PC-9 (cell line): Measurements from ENCODE around the gene STIMATE. TPM values are rescaled to one million over a fixed set of nuclear protein-coding genes. Genes with fewer than 3 reads are reported as not detected.

Experiments
- BruUV-seq: library from RNA; stranded (reverse); fragments of 400-500 nt; replicated peaks from 2 replicates; lab custom pipeline; 2021; lab: Mats Ljungman, UMichigan
- CTCF ChIA-PET: fragments of 300-600 bp; sonication (Branson Sonifier 250); formaldehyde crosslinking; loops from one replicate; lab custom pipeline; 2022; ENCODE audit warnings: antibody characterized with exemption; lab: Charles Lee
- POLR2A ChIA-PET: fragments of 300-600 bp; sonication (Branson Sonifier 250); formaldehyde crosslinking; loops from one replicate; lab custom pipeline; 2022; ENCODE audit warnings: antibody characterized with exemption; ENCODE audit not compliant: unreplicated experiment; lab: Charles Lee
- DNase-seq, 2 experiments: peaks; one replicate each; pipeline versions ENCODE4 v3.0.0 to v3.0.0-alpha.2; 2015 to 2022; ENCODE audit warnings: mixed read lengths in 1 of 2
- H2AFZ ChIP-seq: fragments of 200-600 bp; sonication (generic); 2 replicates; pipeline ENCODE4 v1.8.1; 2017; ENCODE audit warnings: antibody characterized with exemption
- H3F3A ChIP-seq: fragments of 200-600 bp; sonication (generic); 2 replicates; pipeline ENCODE4 v1.8.1; 2017; ENCODE audit warnings: antibody characterized with exemption, mild to moderate bottlenecking, low read depth; ENCODE audit not compliant: insufficient read depth
- H3K27ac ChIP-seq: fragments of 200-600 bp; sonication (generic); 2 replicates; pipeline ENCODE4 v1.6.1; 2016; ENCODE audit warnings: mixed run types
- H3K27me3 ChIP-seq: fragments of 200-600 bp; sonication (generic); 2 replicates; pipeline ENCODE4 v1.6.1; 2016; ENCODE audit warnings: low read depth, mixed run types; ENCODE audit not compliant: insufficient read depth
- H3K36me3 ChIP-seq: fragments of 200-600 bp; sonication (generic); 2 replicates; pipeline ENCODE4 v1.6.1; 2016; ENCODE audit warnings: low read depth, mixed run types
- H3K4me1 ChIP-seq: fragments of 200-600 bp; sonication (generic); replicated peaks from 2 replicates; pipeline ENCODE4 v1.6.1; 2016; ENCODE audit warnings: mixed run types; ENCODE audit not compliant: insufficient read depth
- H3K4me2 ChIP-seq: fragments of 200-600 bp; sonication (generic); 2 replicates; pipeline ENCODE4 v1.6.1; 2017; ENCODE audit warnings: mixed run types
- H3K4me3 ChIP-seq: fragments of 200-600 bp; sonication (generic); 2 replicates; pipeline ENCODE4 v1.6.1; 2016; ENCODE audit warnings: mixed run types
- H3K79me2 ChIP-seq: fragments of 200-600 bp; sonication (generic); 2 replicates; pipeline ENCODE4 v1.6.1; 2017; ENCODE audit warnings: low read depth, mixed run types
- H3K9me2 ChIP-seq: fragments of 200-600 bp; sonication (generic); 2 replicates; pipeline ENCODE4 v1.8.1; 2017; ENCODE audit warnings: mild to moderate bottlenecking; ENCODE audit not compliant: insufficient read depth
- H3K9me3 ChIP-seq: fragments of 200-600 bp; sonication (generic); 2 replicates; pipeline ENCODE4 v1.8.1; 2016; ENCODE audit warnings: low read depth; ENCODE audit not compliant: insufficient read depth
- H4K20me1 ChIP-seq: fragments of 200-600 bp; sonication (generic); 2 replicates; pipeline ENCODE4 v1.8.1; 2017; ENCODE audit not compliant: insufficient read depth
- CTCF ChIP-seq: fragments of 200-600 bp; sonication (generic); conservative IDR thresholded peaks from 2 replicates; pipeline ENCODE4 v1.6.1; 2017; ENCODE audit warnings: mixed run types, antibody characterized with exemption, mild to moderate bottlenecking, moderate library complexity
- EZH2 ChIP-seq: fragments of 200-600 bp; sonication (generic); IDR thresholded peaks from 2 replicates; pipeline ENCODE4 v1.8.0; 2017; ENCODE audit warnings: antibody characterized with exemption, low read depth
- intact Hi-C: fragments of 100-400 bp; cut with micrococcal nuclease; formaldehyde crosslinking; loops from one replicate; pipeline ENCODE4 v1.10.0; 2022; ENCODE audit not compliant: unreplicated experiment
- total RNA-seq: library from RNA; stranded (reverse); gene quantifications from 2 replicates; pipeline ENCODE4 v1.2.3, GENCODE V29; 2021

STIMATE gene
- total RNA-seq, 1 experiment from 2014 or later, result 16.8 TPM

GRCh38 chr3:52857133-52857532 lies 40.2 kb downstream of the STIMATE start:
- intact Hi-C loops, result no loop called here
- no peak overlapping the region for H2AFZ ChIP-seq
- H3K4me3 ChIP-seq, result no peak overlapping the region
- no peaks in the 10 kb centered on the region for H3K27me3 ChIP-seq
- CTCF ChIA-PET, result no interaction called here
- H3K4me1 ChIP-seq, result no peaks in the 10 kb centered on the region
- no peak for DNase-seq
- H3F3A ChIP-seq, result no peaks in the 10 kb centered on the region
- H4K20me1 ChIP-seq, result no peaks in the 10 kb centered on the region
- no peak overlapping the region for H3K27ac ChIP-seq
- no TSS peak for BruUV-seq
- no peaks in the 10 kb centered on the region for H3K36me3 ChIP-seq
- H3K4me2 ChIP-seq, result no peak overlapping the region
- TF ChIP-seq CTCF (no peak), EZH2 (no peak)
- H3K9me2 ChIP-seq, result no peaks in the 10 kb centered on the region
- H3K79me2 ChIP-seq, result no peaks in the 10 kb centered on the region
- POLR2A ChIA-PET, result no interaction called here
- no peaks in the 10 kb centered on the region for H3K9me3 ChIP-seq

GRCh38 chr3:52856666-52857065 lies 40.7 kb downstream of the STIMATE start:
- no peak overlapping the region for H3K4me3 ChIP-seq
- POLR2A ChIA-PET, result no interaction called here
- CTCF ChIA-PET, result no interaction called here

GRCh38 chr3:52854013-52854412 lies 43.3 kb downstream of the STIMATE start:
- TF ChIP-seq EZH2 (no peak), CTCF (no peak)
- no peaks in the 10 kb centered on the region for H3K9me3 ChIP-seq
- no peaks in the 10 kb centered on the region for H3K4me1 ChIP-seq
- no peak overlapping the region for H3K4me3 ChIP-seq
- BruUV-seq, result no TSS peak
- H3F3A ChIP-seq, result no peaks in the 10 kb centered on the region
- intact Hi-C loops, result no loop called here
- no peak overlapping the region for H3K4me2 ChIP-seq
- no peaks in the 10 kb centered on the region for H3K9me2 ChIP-seq
- H4K20me1 ChIP-seq, result 0 out of 2 replicates have a peak, but pooled peaks cover 3% of the 10 kb centered on the region
- H2AFZ ChIP-seq, result no peak overlapping the region
- H3K79me2 ChIP-seq, result no peaks in the 10 kb centered on the region
- H3K27ac ChIP-seq, result no peak overlapping the region
- no peak for DNase-seq
- ChIA-PET POLR2A (no interaction called here), CTCF (no interaction called here)
- no peaks in the 10 kb centered on the region for H3K27me3 ChIP-seq
- H3K36me3 ChIP-seq, result no peaks in the 10 kb centered on the region

More at GRCh38 chr3:52856666-52857065, 40.7 kb downstream of the STIMATE start:
- no TSS peak for BruUV-seq
- no peaks in the 10 kb centered on the region for H3K9me3 ChIP-seq
- no peak overlapping the region for H3K27ac ChIP-seq
- no peak overlapping the region for H3K4me2 ChIP-seq
- H3K36me3 ChIP-seq, result no peaks in the 10 kb centered on the region
- no peaks in the 10 kb centered on the region for H4K20me1 ChIP-seq
- no peaks in the 10 kb centered on the region for H3K4me1 ChIP-seq
- H2AFZ ChIP-seq, result no peak overlapping the region
- intact Hi-C loops, result no loop called here
- H3K27me3 ChIP-seq, result no peaks in the 10 kb centered on the region
- no peaks in the 10 kb centered on the region for H3K9me2 ChIP-seq
- no peak for TF ChIP-seq CTCF
- TF ChIP-seq EZH2, result no peak
- H3K79me2 ChIP-seq, result no peaks in the 10 kb centered on the region
- no peak for DNase-seq
- H3F3A ChIP-seq, result no peaks in the 10 kb centered on the region
